DOHH2 (cell line): ENCODE results near the gene MBD4.
"Not testable (repeated sequence)": the region's sequence is repeated elsewhere in the genome, so short reads cannot be mapped to it uniquely, and the experiment has no call there.

ENCODE experiments used
- H3F3A ChIP-seq: fragments of 200-600 bp; sonication (generic), shearing (Covaris generic); 2 replicates; pipeline ENCODE4 v1.6.0; 2016; ENCODE audit warnings: antibody characterized with exemption, mild to moderate bottlenecking; ENCODE audit not compliant: control insufficient read depth, insufficient read depth
- H3K27ac ChIP-seq: fragments of 200-600 bp; sonication (generic); 2 replicates; pipeline ENCODE4 v1.5.1; 2014; ENCODE audit warnings: low read depth, mild to moderate bottlenecking, low read length, moderate library complexity
- H3K27me3 ChIP-seq: fragments of 200-600 bp; sonication (generic); 2 replicates; pipeline ENCODE4 v1.6.1; 2014; ENCODE audit warnings: mild to moderate bottlenecking, low read length, mixed read lengths; ENCODE audit not compliant: control insufficient read depth
- H3K36me3 ChIP-seq: fragments of 200-600 bp; sonication (generic); 2 replicates; pipeline ENCODE4 v1.6.1; 2014; ENCODE audit warnings: mild to moderate bottlenecking, low read length, moderate library complexity, mixed read lengths; ENCODE audit not compliant: control insufficient read depth
- H3K4me1 ChIP-seq: fragments of 200-600 bp; sonication (generic); 2 replicates; pipeline ENCODE4 v1.6.1; 2014; ENCODE audit warnings: mild to moderate bottlenecking, low read length, mixed read lengths; ENCODE audit not compliant: control insufficient read depth
- H3K4me2 ChIP-seq: fragments of 200-600 bp; sonication (generic); 2 replicates; pipeline ENCODE4 v1.6.0; 2014; ENCODE audit warnings: mild to moderate bottlenecking, low read length, moderate library complexity
- H3K4me3 ChIP-seq: fragments of 200-600 bp; sonication (generic); 2 replicates; pipeline ENCODE4 v1.5.1; 2014; ENCODE audit warnings: mild to moderate bottlenecking, low read length, mixed read lengths
- H3K79me2 ChIP-seq: fragments of 200-600 bp; sonication (generic); 2 replicates; pipeline ENCODE4 v1.6.1; 2014; ENCODE audit warnings: mild to moderate bottlenecking, low read length, mixed read lengths; ENCODE audit not compliant: control insufficient read depth
- H3K9me2 ChIP-seq: fragments of 200-600 bp; sonication (generic); replicated peaks from 2 replicates; pipeline ENCODE4 v1.6.1; 2014; ENCODE audit warnings: mild to moderate bottlenecking, low read length, mixed read lengths; ENCODE audit not compliant: control insufficient read depth
- H3K9me3 ChIP-seq: fragments of 200-600 bp; sonication (generic); 2 replicates; pipeline ENCODE4 v1.6.1; 2014; ENCODE audit warnings: antibody characterized with exemption, low read length, mixed read lengths; ENCODE audit not compliant: control insufficient read depth, insufficient read depth
- H4K20me1 ChIP-seq: fragments of 200-600 bp; sonication (generic); 2 replicates; pipeline ENCODE4 v1.6.0; 2014; ENCODE audit warnings: low read depth, mild to moderate bottlenecking, antibody characterized with exemption, low read length, moderate library complexity; ENCODE audit not compliant: control insufficient read depth, insufficient read depth
- CTCF ChIP-seq: fragments of 200-600 bp; sonication (generic); IDR thresholded peaks from one replicate; pipeline ENCODE4 v1.5.1; 2014; ENCODE audit warnings: antibody characterized with exemption, mild to moderate bottlenecking, low read depth, low read length; ENCODE audit not compliant: poor library complexity, severe bottlenecking
- EZH2phosphoT487 ChIP-seq: fragments of 200-600 bp; sonication (generic); IDR thresholded peaks from 2 replicates; pipeline ENCODE4 v1.6.1; 2017; ENCODE audit warnings: borderline replicate concordance, mild to moderate bottlenecking, antibody characterized with exemption, low read length, moderate library complexity, mixed read lengths

The MBD4 gene

GRCh38 chr3:129384594-129385323, 55.0 kb downstream of the MBD4 start:
- H3K4me3 ChIP-seq = no peak overlapping the region
- H4K20me1 ChIP-seq = no peaks in the 10 kb centered on the region
- no peak overlapping the region for H3K27ac ChIP-seq
- H3K27me3 ChIP-seq = no peaks in the 10 kb centered on the region
- H3K4me1 ChIP-seq = peaks cover 4% of the 10 kb centered on the region
- H3K9me3 ChIP-seq = peaks cover 3% of the 10 kb centered on the region; the same call in 1 of the 2 replicates
- TF ChIP-seq CTCF (no peak), EZH2phosphoT487 (no peak)
- H3K4me2 ChIP-seq = no peak overlapping the region
- H3K36me3 ChIP-seq = peaks cover 24% of the 10 kb centered on the region
- H3K9me2 ChIP-seq = no peaks in the 10 kb centered on the region
- 0 out of 2 replicates have a peak, but pooled peaks cover 3% of the 10 kb centered on the region for H3F3A ChIP-seq
- no peaks in the 10 kb centered on the region for H3K79me2 ChIP-seq

GRCh38 chr3:129384103-129384502, 55.6 kb downstream of the MBD4 start:
- H3K79me2 ChIP-seq, H3K9me2 ChIP-seq, H3K9me3 ChIP-seq, H3K27ac ChIP-seq, H3K4me2 ChIP-seq, H3K4me1 ChIP-seq, H4K20me1 ChIP-seq, H3F3A ChIP-seq, H3K4me3 ChIP-seq, H3K27me3 ChIP-seq: not testable (repeated sequence)
- H3K36me3 ChIP-seq = peaks cover 18% of the 10 kb centered on the region

- Histone ChIP-seq H3K4me3 (no peak overlapping the region), H3F3A (0 out of 2 replicates have a peak, but pooled peaks cover 3% of the 10 kb centered on the region), H3K27ac (no peak overlapping the region), H3K79me2 (no peaks in the 10 kb centered on the region), H3K9me3 (peaks cover 12% of the 10 kb centered on the region; the same call in 1 of the 2 replicates), H3K4me2 (0 out of 2 replicates have a peak overlapping the region, but pooled peaks have one; percentile 14), H3K36me3 (peaks cover 13% of the 10 kb centered on the region), H3K27me3 (no peaks in the 10 kb centered on the region), H4K20me1 (no peaks in the 10 kb centered on the region), H3K9me2 (no peaks in the 10 kb centered on the region), H3K4me1 (peaks cover 4% of the 10 kb centered on the region)
- TF ChIP-seq CTCF = peak; percentile 90
- no peak for TF ChIP-seq EZH2phosphoT487
Observed at GRCh38 chr3:129383292-129383860, 56.4 kb downstream of the MBD4 start.

GRCh38 chr3:129382366-129382765, 57.4 kb downstream of the MBD4 start:
- Histone ChIP-seq H3K27ac (no peak overlapping the region), H3F3A (0 out of 2 replicates have a peak, but pooled peaks cover 3% of the 10 kb centered on the region), H3K4me3 (no peak overlapping the region), H3K4me1 (peaks cover 4% of the 10 kb centered on the region), H3K79me2 (no peaks in the 10 kb centered on the region), H3K27me3 (no peaks in the 10 kb centered on the region), H3K4me2 (no peak overlapping the region), H3K9me3 (peaks cover 15% of the 10 kb centered on the region; the same call in 1 of the 2 replicates), H3K9me2 (no peaks in the 10 kb centered on the region), H4K20me1 (no peaks in the 10 kb centered on the region), H3K36me3 (peaks cover 4% of the 10 kb centered on the region)
- no peak for TF ChIP-seq CTCF
- no peak for TF ChIP-seq EZH2phosphoT487
